HG03439 (cell line): Measurements from ENCODE around the gene SAMD7.

ENCODE experiments used
- ATAC-seq: cut with Tn5 transposase; IDR thresholded peaks from one replicate; pipeline ENCODE4 v1.9.1; 2021; ENCODE audit warnings: mild to moderate bottlenecking, moderate library complexity; ENCODE audit not compliant: unreplicated experiment

The SAMD7 gene, protein sequence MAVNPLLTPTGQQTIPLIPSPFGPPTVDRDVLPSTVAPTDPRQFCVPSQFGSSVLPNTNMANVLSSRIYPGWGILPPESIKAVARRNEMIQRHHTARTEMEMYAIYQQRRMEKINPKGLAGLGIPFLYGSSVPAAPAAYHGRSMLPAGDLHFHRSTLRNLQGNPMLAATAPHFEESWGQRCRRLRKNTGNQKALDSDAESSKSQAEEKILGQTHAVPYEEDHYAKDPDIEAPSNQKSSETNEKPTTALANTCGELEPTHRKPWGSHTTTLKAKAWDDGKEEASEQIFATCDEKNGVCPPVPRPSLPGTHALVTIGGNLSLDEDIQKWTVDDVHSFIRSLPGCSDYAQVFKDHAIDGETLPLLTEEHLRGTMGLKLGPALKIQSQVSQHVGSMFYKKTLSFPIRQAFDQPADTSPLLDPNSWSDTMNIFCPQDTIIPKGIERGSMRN

DNA sequence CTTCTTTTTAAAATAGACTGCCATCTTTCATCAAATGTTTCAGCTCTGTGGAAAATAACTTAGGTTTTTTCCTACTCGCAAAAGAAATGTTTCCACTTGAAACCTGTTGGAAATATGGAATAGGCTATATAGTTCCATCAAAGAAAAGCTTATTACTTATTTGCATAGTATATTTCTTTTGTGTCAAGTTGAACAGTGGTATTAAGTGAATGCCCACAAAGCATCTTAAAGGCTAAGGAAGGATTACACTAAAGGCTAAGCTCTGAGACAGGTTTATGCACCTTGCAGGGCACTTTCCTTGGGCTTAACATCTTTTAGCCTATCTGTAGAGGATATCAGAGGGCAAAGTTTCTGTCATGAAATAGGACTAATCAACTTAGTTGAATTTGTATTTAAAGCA lies at the start of gene SAMD7:
Gene SAMD7, plus strand, starts transcription at position 301 of the 400 bp plus-strand sequence. CDS start 7,927 bp downstream, outside the sequence.
- ATAC-seq, result no peak

- no peak for ATAC-seq
Observed at GRCh38 chr3:169861871-169862270, 49.5 kb upstream of the SAMD7 start.

DNA sequence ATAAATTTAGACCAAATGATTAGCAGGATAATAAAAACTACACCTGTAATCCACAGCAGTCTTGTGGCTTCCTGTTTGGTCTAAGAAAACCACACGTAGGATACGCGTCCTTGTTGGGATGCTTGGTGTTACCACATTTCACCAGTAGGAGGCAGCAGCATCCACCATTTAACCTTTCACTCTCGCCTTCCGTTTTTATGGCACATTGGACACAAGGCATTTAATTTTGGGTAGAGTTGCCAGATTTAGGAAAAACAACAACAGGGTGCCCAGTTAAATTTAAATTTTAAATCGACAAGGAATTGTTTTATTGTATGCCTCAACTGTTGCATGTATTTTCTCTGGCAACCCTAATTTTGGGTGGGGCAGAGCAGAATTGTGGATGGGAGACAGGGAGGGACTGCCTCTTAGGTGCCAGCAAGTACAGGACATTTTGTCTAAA lies 47.9 kb upstream of the SAMD7 start:
- peak; percentile 74 for ATAC-seq

DNA sequence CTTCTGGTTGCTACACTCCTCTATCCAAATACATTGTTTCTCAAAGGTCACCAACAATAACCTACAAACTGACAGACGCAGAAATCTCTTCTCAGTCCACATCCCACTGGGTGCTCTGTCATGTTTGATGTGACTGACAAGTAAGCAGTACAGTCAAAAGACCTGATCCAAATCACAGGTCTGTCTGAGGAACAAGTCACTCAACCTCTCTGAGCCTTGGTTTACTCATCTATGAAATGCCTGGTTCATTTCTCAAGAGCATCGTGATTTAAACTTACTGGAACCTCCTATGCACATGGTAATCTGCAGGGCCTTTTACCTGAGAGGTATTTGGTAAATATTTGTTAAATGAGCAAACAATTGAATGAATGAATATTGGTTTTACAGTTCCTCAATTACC lies 47.1 kb upstream of the SAMD7 start:
- no peak for ATAC-seq

DNA sequence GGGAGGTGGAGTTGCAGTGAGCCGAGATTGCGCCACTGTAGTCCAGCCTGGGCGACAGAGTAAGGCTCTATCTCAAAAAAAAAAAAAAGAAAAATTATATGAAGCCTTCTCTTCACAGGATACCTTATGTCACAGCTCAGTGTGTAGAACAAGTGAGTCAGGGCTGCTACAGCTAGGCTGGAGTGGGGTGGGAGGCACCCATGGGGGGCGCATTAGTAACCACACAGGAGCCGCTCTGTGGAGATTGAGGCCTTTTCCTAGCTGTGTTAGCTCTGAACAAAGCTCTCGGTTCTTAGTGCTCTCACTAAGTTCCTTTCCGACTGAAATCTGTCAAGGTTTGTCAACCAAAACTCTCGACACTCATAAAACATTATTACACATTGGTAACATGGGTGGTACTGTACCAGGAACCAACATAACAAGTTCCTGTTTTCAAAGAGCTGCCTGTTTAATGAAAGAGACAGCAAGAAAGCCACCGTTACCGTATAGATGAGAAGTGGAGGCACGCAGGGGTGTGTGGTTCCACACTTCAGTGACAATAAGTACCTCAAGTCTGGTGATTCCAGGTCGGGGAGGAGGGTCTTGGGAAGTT lies 46.1 kb upstream of the SAMD7 start:
- ATAC-seq, result no peak

GRCh38 chr3:169867584-169868210 lies 43.7 kb upstream of the SAMD7 start:
- no peak for ATAC-seq

DNA sequence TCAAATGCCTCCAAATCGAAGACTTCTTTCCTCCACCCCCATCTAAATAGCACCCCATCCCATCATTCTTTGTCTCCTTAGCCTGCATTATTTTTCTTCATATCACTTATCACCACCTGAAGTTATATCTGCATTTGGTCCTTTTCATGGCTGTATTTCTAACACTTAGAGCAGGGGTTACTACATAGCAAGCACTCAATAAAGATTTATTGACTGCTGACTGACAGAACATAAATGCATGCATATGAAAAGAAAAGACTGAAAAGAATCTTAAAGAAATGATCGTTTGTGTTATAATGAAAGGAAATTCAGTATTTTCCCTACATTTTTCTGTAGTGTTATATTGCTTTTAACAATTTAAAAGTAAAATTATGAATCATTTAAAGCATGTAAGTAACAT lies 43.0 kb upstream of the SAMD7 start:
- no peak for ATAC-seq

DNA sequence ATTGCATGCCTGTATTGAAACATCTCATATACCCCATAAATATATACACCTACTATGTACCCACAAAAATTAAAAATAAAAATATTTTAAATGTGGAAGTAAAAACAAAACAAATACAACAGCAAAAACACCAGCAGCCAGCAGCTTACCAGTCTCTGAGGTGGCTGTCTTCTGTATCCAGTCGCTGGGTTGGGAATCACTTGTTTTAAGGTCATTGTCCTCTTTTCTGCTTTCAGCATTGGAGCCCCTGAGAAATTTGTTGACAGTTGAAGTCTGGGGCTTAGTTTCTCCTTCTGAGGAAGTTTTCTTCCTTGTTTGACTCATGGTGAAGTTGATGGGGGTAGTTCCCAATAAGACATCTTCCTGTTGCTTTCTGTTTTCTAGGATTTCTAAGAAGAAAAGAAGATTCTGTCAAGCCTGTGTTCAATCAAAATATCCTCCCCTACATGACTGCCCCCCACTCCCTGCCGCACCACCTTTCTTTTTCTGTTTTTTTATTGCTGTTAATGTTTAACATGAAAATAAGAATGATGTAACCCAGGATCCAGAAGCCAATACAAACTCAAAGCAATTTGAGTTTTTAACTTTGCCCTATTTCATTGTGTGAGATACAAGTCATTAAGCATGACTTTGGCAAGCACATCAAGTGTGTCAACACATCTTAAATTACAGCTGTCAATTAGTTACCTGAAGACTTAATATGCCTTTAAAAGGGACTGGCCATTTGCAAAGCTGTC lies 41.7 kb upstream of the SAMD7 start, which contains the start of gene LRRC31:
Gene LRRC31, minus strand, starts transcription at position 452 of the 737 bp plus-strand sequence. Its CDS starts 128 bp downstream, at position 324.
- no peak for ATAC-seq

DNA sequence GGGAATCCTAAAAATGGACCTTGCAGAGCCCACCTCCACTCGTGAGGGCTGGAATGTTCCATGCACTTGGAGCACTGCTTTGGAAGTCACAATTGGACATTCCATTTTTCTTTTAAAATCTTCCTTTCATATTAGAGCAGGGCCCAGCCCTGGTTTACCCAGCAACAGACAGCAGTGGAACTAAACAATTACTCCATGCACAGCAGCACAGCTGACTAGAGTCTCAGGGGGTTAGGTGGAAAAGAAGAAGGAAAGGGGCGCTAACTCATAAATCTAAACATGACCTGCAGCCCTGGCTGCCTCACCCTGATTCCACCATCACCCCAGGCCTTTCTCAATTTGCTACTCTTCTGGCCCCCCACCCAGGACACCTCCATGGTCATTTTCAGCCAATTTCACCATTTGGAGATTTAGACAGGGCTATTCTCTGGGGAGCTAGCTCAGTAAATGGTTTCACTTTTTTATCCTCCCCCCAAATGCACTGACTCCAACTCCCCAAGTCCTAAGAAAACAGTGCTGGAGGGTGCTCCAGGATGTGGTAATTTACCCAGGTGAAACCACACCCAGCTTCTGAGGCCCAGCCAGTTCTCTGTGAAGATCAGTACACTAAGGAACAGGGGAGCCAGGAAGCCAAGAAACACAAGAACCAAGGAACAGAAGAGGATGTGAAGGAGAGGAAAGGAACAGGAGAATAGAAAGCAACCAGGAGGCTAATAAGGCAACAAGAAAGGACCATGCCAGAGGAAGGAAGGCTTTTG lies 40.1 kb upstream of the SAMD7 start:
- no peak for ATAC-seq

- no peak for ATAC-seq
Observed at GRCh38 chr3:169879013-169879557, 32.3 kb upstream of the SAMD7 start.

DNA sequence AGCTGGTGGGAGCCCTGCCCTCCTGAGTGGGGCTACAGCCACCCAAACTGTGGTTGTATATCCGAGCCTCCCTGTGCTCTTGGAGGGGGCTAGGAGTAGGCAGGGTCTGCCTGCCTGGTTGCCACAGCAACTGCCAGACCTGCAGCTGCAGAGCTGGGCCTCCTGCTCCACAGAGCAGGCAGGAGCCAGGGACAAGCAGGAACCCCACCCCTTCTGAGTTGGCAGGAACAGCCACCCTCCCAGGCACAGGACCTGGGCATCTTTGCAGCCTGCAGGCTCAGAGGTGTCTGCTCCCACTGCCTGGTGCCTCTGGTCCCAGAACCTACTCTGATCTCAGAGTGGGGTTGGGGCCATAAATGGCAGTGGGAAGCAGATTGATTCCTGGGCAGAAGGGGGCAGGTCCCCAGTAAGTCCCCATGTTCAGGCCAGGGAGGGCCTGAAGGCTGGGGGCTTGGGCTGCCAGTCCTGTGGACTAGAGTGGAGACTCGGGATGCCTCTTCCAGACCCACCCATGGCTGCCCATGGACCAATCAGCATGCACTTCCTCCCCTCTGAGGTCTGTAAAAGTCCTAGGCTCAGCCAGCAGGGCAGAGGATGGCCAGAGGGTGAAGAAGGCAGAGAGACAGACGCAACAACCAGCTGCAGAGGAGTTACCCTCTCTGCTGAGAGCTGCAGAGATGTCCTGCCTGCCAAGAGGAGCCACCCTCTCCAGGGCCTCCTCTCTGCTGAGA lies 31.4 kb upstream of the SAMD7 start:
- ATAC-seq, result no peak

- ATAC-seq, result no peak
Observed at GRCh38 chr3:169880576-169881250, 30.7 kb upstream of the SAMD7 start.

DNA sequence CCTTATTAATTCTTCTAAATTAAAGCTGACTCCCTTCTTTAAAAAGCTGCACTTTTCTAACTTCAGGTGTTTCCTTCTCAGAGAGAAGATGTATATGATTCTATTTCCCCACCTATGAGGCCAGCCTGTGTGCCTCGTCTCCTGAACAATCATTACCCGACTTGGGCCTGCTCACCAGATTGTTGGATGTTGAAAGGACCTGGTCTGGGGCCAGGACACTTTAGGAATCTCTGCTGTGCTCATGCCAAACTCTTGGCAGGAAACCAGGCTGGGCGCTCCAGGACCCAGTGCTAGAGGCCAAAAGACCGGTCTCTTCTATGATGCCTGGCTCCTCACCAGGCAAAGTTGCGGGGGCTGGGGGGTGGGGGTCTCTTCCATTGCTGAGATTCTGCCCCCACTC lies 24.7 kb upstream of the SAMD7 start:
- ATAC-seq, result no peak

DNA sequence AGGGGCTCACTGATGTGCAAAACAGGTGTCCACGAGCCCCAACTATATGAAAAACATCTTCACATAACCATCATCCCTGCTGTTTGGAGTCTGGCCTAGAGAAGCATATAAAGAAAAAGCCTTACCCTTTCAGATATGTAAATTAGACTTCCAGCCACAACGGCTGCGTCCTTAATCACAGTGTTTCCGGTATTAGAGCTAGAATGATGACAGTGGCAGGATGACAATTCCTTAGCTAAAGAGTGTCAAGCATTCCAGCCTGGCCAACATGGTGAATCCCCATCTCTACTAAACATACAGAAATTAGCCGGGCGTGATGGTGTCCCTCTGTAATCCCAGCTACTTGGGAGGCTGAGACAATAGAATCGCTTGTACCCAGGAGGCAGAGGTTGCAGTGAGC lies 19.5 kb upstream of the SAMD7 start:
- ATAC-seq, result no peak

GRCh38 chr3:169894110-169894509 lies 17.3 kb upstream of the SAMD7 start:
- ATAC-seq, result no peak

DNA sequence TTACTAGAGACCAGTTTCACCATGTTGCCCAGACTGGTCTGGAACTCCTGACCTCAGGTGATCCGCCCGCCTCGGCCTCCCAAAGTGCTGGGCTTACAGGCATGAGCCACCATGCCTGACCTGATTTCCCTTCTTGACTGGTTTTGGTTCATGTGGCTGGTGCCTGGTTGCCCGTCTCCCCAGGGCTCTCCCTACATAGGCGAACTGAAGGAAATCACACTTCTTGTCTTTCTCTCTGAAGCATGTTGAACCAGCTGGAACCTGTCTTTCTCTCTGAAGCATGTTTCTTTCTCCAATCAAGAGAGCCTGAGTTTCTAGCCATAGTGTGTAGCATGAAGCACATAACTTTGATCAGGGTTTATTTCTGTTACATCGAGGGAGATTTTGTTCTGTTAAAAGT lies 16.3 kb upstream of the SAMD7 start:
- ATAC-seq, result no peak

- ATAC-seq, result no peak
Observed at GRCh38 chr3:169897284-169897683, 14.1 kb upstream of the SAMD7 start.

DNA sequence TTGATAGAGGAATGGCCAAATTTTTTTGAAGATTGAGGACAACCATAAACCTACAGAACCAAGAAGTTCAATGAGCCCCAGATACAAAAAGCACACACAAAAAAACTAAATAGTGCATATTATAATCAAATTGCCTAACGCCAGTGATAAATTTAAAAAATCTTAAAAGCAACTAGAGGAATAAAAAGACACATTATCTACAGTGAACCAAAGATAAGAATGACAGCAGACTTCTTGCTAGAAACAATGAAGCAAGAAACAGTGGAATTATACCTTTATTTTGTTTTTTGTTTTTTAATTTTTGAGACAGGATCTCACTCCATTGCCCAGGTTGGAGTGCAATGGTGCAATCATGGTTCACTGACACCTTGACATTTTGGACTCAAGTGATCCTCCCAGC lies 9.9 kb upstream of the SAMD7 start:
- no peak for ATAC-seq

- ATAC-seq, result no peak
Observed at GRCh38 chr3:169905404-169905803, 6.0 kb upstream of the SAMD7 start.
